ENCODE data around the gene PKNOX2.
A peak's percentile ranks its signal among the peaks of the same experiment; 100 is the strongest.

The PKNOX2 gene

GRCh38 chr11:125343086-125343717, 178.7 kb downstream of the PKNOX2 start:
- Mint-ChIP-seq H3K9me3 (no peaks in the 10 kb centered on the region), H3K27ac (no peak overlapping the region), H3K36me3 (ENCODE audit: insufficient read depth) (no peaks in the 10 kb centered on the region), H3K4me3 (no peak overlapping the region), H3K4me1 (ENCODE audit: low read depth in 2 of 2) (peaks cover 0 to 2% of the 10 kb centered on the region in 2 donors), H3K27me3 (peaks cover 33 to 67% of the 10 kb centered on the region in 2 donors)
- ATAC-seq (replicated peaks), result no peak
- no peak for DNase-seq

- no peak for DNase-seq
- ATAC-seq (replicated peaks), result no peak
- H3K9me3 Mint-ChIP-seq, result no peaks in the 10 kb centered on the region
- H3K36me3 Mint-ChIP-seq (ENCODE audit: insufficient read depth), result no peaks in the 10 kb centered on the region
- no peak overlapping the region for H3K27ac Mint-ChIP-seq
- H3K27me3 Mint-ChIP-seq, result peaks cover 28 to 67% of the 10 kb centered on the region in 2 donors
- H3K4me1 Mint-ChIP-seq (ENCODE audit: low read depth in 2 of 2), result peaks cover 0 to 3% of the 10 kb centered on the region in 2 donors
- H3K4me3 Mint-ChIP-seq, result no peak overlapping the region
Measured at GRCh38 chr11:125343718-125344131, 179.2 kb downstream of the PKNOX2 start.

- Mint-ChIP-seq H3K36me3 (ENCODE audit: insufficient read depth) (no peaks in the 10 kb centered on the region), H3K27ac (no peak overlapping the region)
- no peak for DNase-seq
Measured at GRCh38 chr11:125344846-125345420, 180.4 kb downstream of the PKNOX2 start.

GRCh38 chr11:125345421-125346178, 181.0 kb downstream of the PKNOX2 start:
- H3K27ac Mint-ChIP-seq, result no peak overlapping the region
- no peaks in the 10 kb centered on the region for H3K36me3 Mint-ChIP-seq (ENCODE audit: insufficient read depth)
- no peak overlapping the region for H3K4me3 Mint-ChIP-seq
- DNase-seq, result peak; percentile 18 to 27 (median 19)
- H3K9me3 Mint-ChIP-seq, result no peaks in the 10 kb centered on the region
- ATAC-seq (replicated peaks), result peak; percentile 42
- H3K4me1 Mint-ChIP-seq (ENCODE audit: low read depth in 2 of 2), result peaks cover 0 to 8% of the 10 kb centered on the region in 2 donors
- peaks cover 28 to 64% of the 10 kb centered on the region in 2 donors for H3K27me3 Mint-ChIP-seq

More at GRCh38 chr11:125344846-125345420, 180.4 kb downstream of the PKNOX2 start:
- ATAC-seq (replicated peaks), result no peak
- peaks cover 0 to 8% of the 10 kb centered on the region in 2 donors for H3K4me1 Mint-ChIP-seq (ENCODE audit: low read depth in 2 of 2)
- H3K27me3 Mint-ChIP-seq, result peaks cover 28 to 64% of the 10 kb centered on the region in 2 donors
- no peak overlapping the region for H3K4me3 Mint-ChIP-seq
- no peaks in the 10 kb centered on the region for H3K9me3 Mint-ChIP-seq

GRCh38 chr11:125346179-125346530, 181.6 kb downstream of the PKNOX2 start:
- peaks cover 28 to 64% of the 10 kb centered on the region in 2 donors for H3K27me3 Mint-ChIP-seq
- H3K4me3 Mint-ChIP-seq, result no peak overlapping the region
- no peaks in the 10 kb centered on the region for H3K36me3 Mint-ChIP-seq (ENCODE audit: insufficient read depth)
- H3K27ac Mint-ChIP-seq, result no peak overlapping the region
- DNase-seq (no peak), ATAC-seq (replicated peaks) (no peak)
- H3K4me1 Mint-ChIP-seq (ENCODE audit: low read depth in 2 of 2), result peaks cover 0 to 8% of the 10 kb centered on the region in 2 donors
- no peaks in the 10 kb centered on the region for H3K9me3 Mint-ChIP-seq

- no peak overlapping the region for H3K4me3 Mint-ChIP-seq
- H3K27me3 Mint-ChIP-seq, result peaks cover 24 to 64% of the 10 kb centered on the region in 2 donors
- H3K4me1 Mint-ChIP-seq (ENCODE audit: low read depth in 2 of 2), result peaks cover 0 to 8% of the 10 kb centered on the region in 2 donors
- no peak for ATAC-seq (replicated peaks)
- no peaks in the 10 kb centered on the region for H3K9me3 Mint-ChIP-seq
- no peaks in the 10 kb centered on the region for H3K36me3 Mint-ChIP-seq (ENCODE audit: insufficient read depth)
- no peak for DNase-seq
- no peak overlapping the region for H3K27ac Mint-ChIP-seq
Measured at GRCh38 chr11:125346565-125347260, 182.2 kb downstream of the PKNOX2 start.

GRCh38 chr11:125347261-125347585, 182.7 kb downstream of the PKNOX2 start:
- Mint-ChIP-seq H3K27ac (no peak overlapping the region), H3K4me3 (no peak overlapping the region), H3K27me3 (peaks cover 24 to 66% of the 10 kb centered on the region in 2 donors), H3K9me3 (no peaks in the 10 kb centered on the region), H3K4me1 (ENCODE audit: low read depth in 2 of 2) (peaks cover 0 to 8% of the 10 kb centered on the region in 2 donors), H3K36me3 (ENCODE audit: insufficient read depth) (no peaks in the 10 kb centered on the region)
- no peak for ATAC-seq (replicated peaks)
- no peak for DNase-seq

- H3K27me3 Mint-ChIP-seq, result peaks cover 27 to 72% of the 10 kb centered on the region in 2 donors
- no peak for DNase-seq
- no peak overlapping the region for H3K27ac Mint-ChIP-seq
- ATAC-seq (replicated peaks), result no peak
- H3K4me1 Mint-ChIP-seq (ENCODE audit: low read depth in 2 of 2), result peaks cover 0 to 8% of the 10 kb centered on the region in 2 donors
- H3K9me3 Mint-ChIP-seq, result no peaks in the 10 kb centered on the region
- no peaks in the 10 kb centered on the region for H3K36me3 Mint-ChIP-seq (ENCODE audit: insufficient read depth)
- H3K4me3 Mint-ChIP-seq, result no peak overlapping the region
Measured at GRCh38 chr11:125348141-125348651, 183.6 kb downstream of the PKNOX2 start.

GRCh38 chr11:125348674-125349309, 184.2 kb downstream of the PKNOX2 start:
- Mint-ChIP-seq H3K27me3 (peaks cover 22 to 66% of the 10 kb centered on the region in 2 donors), H3K9me3 (no peaks in the 10 kb centered on the region), H3K4me3 (no peak overlapping the region), H3K4me1 (ENCODE audit: low read depth in 2 of 2) (peaks cover 0 to 8% of the 10 kb centered on the region in 2 donors), H3K27ac (no peak overlapping the region), H3K36me3 (ENCODE audit: insufficient read depth) (no peaks in the 10 kb centered on the region)
- peak; percentile 23 to 36 (median 33) for DNase-seq
- peak; percentile 51 for ATAC-seq (replicated peaks)

- Mint-ChIP-seq H3K4me3 (no peak overlapping the region), H3K9me3 (no peaks in the 10 kb centered on the region), H3K36me3 (ENCODE audit: insufficient read depth) (no peaks in the 10 kb centered on the region), H3K27ac (no peak overlapping the region), H3K4me1 (ENCODE audit: low read depth in 2 of 2) (peaks cover 3 to 8% of the 10 kb centered on the region in 2 donors), H3K27me3 (peaks cover 12 to 49% of the 10 kb centered on the region in 2 donors)
- DNase-seq, result no peak
- no peak for ATAC-seq (replicated peaks)
Measured at GRCh38 chr11:125350206-125351032, 185.9 kb downstream of the PKNOX2 start.

- Mint-ChIP-seq H3K27ac (no peak overlapping the region), H3K9me3 (no peaks in the 10 kb centered on the region), H3K4me1 (ENCODE audit: low read depth in 2 of 2) (peaks cover 6 to 7% of the 10 kb centered on the region in 2 donors), H3K27me3 (peaks cover 5 to 41% of the 10 kb centered on the region in 2 donors), H3K36me3 (ENCODE audit: insufficient read depth) (no peaks in the 10 kb centered on the region), H3K4me3 (peak overlapping the region in 1 of 2 donors; percentile 14)
- DNase-seq, result no peak
- ATAC-seq (replicated peaks), result no peak
Measured at GRCh38 chr11:125351033-125351867, 186.7 kb downstream of the PKNOX2 start.

- DNase-seq, result no peak
- no peak for ATAC-seq (replicated peaks)
- Mint-ChIP-seq H3K27me3 (peaks cover 5 to 35% of the 10 kb centered on the region in 2 donors), H3K4me3 (no peak overlapping the region), H3K27ac (no peak overlapping the region), H3K36me3 (ENCODE audit: insufficient read depth) (no peaks in the 10 kb centered on the region), H3K4me1 (ENCODE audit: low read depth in 2 of 2) (peaks cover 6 to 7% of the 10 kb centered on the region in 2 donors), H3K9me3 (no peaks in the 10 kb centered on the region)
Measured at GRCh38 chr11:125351868-125352250, 187.3 kb downstream of the PKNOX2 start.
